Gastroesophageal sphincter (tissue), 3 donors: ENCODE results near the gene SRSF6.

Experiments
- POLR2A ChIP-seq, 2 donors: fragments of 450-650 bp; IDR thresholded peaks; one replicate each; pipeline ENCODE4 v1.6.1; 2017; ENCODE audit warnings: antibody characterized with exemption in 2 of 2, mild to moderate bottlenecking in 2 of 2, moderate library complexity in 1 of 2
- TF ChIP-seq, protein P1 (sequence below), 4 experiments: fragments of 200-600 bp in 2 of 4; fragments of 450-650 bp in 2 of 4; sonication (generic) in 1 of 4; IDR thresholded peaks; one replicate each; pipeline ENCODE4 v1.5.1; 2017 to 2019; ENCODE audit warnings: antibody characterized with exemption in 4 of 4, mild to moderate bottlenecking in 2 of 4, moderate library complexity in 2 of 4

DNA sequence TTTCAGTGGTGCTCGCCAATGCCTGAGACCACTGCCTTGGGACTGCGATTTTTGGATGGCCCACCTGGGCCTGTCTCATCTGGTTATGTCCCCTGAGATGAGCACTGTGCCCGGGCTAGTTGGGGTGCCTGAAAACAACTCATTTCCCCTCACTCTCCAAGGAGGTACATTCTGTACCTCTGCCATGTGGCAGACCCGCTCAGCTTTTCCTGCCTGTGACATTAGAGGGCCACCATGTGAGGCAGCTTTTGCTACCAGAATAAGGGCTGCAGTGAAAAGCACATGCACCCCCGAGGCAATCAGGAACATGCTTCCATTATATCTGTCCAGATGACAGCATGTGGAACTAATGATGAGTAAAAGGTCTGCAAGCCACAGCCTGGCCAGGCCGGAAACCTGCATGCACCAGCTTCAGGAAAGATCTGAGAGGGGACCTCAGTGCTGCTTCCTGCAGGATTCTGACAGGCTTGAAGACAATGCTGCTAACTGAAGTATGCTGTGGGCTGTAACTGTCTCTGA lies 11.3 kb upstream of the SRSF6 start:
- TF ChIP-seq, protein P1, sequence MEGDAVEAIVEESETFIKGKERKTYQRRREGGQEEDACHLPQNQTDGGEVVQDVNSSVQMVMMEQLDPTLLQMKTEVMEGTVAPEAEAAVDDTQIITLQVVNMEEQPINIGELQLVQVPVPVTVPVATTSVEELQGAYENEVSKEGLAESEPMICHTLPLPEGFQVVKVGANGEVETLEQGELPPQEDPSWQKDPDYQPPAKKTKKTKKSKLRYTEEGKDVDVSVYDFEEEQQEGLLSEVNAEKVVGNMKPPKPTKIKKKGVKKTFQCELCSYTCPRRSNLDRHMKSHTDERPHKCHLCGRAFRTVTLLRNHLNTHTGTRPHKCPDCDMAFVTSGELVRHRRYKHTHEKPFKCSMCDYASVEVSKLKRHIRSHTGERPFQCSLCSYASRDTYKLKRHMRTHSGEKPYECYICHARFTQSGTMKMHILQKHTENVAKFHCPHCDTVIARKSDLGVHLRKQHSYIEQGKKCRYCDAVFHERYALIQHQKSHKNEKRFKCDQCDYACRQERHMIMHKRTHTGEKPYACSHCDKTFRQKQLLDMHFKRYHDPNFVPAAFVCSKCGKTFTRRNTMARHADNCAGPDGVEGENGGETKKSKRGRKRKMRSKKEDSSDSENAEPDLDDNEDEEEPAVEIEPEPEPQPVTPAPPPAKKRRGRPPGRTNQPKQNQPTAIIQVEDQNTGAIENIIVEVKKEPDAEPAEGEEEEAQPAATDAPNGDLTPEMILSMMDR (IDR thresholded peaks at IDR 0.05) = no peak
- TF ChIP-seq POLR2A (IDR thresholded peaks at IDR 0.05) = no peak
